ENCODE data around the gene DSCAML1.

DSCAML1 gene

DNA sequence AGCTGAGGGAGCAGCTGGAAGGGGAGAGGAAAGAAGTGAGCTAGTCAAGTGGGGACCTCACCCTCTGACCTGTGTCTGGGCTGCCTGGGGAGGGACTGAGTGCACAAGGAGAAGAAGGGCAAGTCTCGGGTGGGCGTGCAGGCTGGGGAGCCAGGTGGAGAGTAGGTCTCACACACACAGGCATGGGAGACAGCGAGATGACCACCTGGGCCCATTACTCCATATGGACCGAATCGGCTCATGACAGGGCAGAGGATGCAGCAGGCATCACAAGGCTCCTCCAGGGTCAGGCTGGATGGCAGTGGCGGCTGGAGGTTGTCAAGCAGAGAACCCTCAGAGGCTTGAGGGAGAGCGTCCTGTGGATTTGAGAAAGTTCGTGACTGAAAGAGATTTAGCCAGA, 405.8 kb downstream of the DSCAML1 start:
- DNase-seq: no peak

DNA sequence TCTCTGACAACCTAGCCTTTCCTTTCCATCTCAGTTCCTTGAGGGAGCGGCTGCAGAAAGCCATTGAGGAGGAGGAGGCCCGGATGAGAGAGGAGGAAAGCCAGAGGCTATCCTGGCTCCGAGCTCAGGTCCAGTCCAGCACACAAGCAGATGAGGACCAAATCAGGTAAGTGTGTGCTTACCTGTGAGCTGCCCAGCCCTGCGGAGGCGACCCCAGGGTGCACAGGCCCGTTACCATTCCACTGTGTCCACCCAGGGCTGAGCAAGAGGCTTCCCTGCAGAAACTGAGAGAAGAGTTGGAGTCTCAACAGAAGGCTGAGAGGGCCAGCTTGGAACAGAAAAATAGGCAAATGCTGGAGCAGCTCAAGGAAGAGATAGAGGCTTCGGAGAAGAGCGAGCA, 406.3 kb downstream of the DSCAML1 start:
- DNase-seq: no peak

DNA sequence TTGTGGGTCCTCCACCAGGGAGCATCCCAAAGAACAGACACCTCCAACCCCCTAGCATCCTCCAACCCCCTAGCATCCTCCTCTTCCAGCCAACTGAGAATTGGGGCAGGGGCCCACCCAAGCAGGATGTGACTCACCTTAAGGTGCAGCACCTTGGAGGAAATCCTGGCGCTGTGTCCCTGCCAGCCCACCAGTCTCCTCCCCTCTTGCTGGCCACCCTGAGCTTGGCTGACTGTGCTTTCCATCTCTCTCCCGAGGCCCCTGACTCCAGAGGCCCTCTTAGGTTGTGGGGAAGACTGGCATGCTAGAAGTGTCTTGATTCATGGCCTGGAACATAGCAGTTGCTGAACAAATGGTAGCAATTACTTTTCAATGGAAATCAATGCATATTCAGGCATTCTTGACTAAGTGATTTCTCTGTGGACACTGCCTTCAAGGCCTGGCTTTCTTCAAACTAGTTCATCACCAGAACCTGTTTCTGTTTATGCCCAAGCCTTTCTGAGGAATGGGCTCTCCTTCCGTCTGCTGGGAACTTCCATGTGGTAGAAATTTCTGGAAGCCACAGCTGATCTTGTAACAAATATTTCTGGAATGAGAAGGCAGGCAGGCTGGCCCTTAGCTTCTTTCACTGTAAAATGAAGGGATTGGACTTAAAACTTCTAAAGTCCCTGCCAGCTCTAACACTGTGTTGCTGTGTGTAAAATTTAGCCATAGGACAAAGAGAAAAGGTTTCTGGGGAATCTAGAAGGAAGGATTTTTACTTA, 408.8 kb downstream of the DSCAML1 start:
- no peak for DNase-seq

DNA sequence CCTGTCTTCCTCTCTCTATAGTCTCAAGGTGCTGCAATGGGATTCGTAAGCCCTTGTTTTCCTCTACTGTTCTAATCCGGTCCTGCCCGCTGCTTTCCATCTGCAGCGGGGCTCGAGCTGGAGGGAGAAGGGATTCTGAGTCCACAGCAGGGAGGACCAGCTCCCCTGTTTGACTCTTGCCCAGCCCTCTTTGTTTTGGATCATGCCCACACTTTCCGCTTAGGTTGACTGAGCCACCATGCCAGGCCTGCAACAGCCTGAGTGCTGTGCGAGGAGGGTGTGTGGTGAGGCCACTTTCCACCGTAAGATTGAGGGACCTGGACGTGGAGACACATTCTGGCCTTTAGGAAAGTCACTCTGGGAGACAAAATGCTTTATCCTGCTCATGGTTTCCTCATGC, 411.1 kb downstream of the DSCAML1 start:
- DNase-seq: no peak

DNA sequence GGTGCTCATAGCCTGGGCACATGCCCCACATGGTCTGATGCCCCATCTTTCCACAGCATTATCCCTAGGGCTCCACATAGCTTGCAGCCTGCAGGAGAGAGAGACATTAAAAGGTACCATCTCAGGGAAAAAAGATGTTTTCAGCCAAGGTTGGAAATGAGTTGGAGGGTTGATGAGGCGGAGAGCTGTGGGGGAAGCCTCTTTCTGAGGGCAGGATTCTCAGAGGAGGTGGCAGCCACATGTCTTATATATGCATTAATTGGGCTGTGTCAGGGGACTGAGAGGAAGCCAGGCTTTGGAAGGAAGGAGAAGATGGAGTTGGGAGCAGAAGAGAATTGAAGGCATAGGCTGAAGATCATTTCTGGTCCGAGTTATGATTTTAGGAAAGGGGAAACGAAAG, 411.5 kb downstream of the DSCAML1 start:
- DNase-seq: no peak

DNA sequence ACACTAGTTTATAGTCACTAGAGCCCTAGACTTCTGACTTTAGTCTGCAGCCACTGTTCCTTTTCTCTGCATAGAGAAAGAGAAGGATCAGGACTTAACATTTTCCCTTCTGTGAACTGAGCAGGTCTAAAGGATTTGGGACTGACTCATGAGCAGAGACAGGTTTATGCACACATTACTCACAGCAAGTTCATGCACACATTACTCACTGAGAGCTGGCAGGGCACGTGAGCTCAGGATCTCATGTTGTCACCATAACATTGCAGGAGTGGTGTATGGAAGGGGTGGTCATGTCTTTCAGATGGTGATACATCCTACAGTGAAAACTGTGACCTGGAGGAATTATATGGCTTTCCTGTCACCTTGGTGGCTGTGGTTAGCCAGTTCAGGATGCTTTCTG, 413.0 kb downstream of the DSCAML1 start:
- DNase-seq: no peak

DNA sequence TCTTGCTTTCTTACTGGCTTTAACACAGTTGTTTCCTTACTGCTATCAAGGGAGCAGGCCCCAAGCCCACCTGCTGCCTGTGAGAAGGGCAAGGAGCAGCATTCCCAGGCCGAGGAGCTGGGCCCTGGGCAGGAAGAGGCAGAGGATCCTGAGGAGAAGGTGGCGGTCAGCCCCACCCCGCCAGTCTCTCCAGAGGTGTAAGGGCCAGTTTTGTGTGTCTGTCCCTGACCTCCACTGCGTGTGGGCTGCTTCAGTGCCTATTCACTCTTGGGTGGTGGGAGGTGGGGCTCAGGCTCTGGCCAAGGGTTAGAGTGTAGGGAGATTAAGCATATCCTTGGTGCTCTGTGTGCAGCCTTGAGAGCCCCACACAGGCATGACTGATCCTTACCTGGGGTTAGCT, 414.3 kb downstream of the DSCAML1 start:
- no peak for DNase-seq

DNA sequence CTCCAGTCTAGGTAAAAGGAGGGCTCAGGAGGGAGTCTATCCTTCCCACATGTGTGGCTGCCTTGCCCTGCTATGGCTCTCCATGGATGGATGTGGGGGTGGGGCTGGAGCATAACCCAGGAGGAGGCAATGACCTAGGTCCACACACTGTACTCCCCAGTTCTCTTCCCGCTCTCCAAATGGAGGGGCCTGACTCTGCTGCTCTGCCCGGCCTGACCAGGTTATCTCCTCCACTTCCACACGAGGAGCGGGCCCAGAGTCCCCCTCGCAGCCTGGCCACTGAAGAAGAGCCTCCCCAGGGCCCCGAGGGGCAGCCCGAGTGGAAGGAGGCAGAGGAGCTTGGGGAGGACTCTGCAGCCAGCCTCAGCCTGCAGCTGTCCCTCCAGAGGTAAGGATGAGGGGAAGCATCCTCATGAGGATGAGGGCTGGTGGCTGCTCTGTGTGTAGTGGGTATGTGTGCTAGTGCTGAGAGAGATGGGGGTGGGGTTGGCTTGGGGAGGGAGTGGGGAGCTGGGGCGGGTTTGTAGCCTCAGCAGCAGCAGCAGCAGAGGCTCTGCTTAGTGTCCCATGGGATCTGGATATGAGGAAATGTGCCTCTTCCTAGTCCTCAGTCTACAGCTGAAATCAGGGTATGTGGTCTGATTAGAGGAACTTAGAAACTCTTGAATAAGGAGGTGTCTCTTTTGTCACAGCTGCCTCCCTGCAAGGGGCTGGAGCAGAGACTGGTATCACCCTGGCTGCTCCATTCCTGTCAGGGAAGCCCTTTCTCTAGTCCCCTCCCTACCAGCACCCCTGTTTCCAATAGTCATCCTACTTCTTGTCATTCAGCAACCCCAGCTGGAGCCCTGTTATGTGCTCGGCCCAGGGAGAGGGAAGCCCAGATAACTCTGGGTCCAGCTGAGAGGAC, 415.3 kb downstream of the DSCAML1 start:
- no peak for DNase-seq

DNA sequence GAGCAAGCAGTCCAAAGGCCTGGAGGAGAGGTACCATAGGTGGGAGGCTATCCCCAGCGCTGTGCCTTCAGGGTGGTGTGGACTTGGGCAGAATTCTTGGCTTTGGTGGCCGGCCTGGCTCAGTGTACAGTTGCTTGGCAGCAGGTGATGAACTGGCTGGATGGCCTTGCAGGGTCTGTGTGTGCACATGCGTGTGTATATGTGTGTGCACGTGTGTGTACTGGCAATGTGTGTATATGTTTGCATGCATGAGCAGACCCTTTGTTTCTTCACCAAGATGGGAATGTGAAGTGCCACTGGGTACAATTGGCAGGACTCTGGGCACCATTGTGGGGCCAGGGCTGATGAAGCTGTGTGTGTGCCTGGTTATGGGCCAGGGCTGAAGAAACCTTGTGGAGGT, 416.3 kb downstream of the DSCAML1 start:
- no peak for DNase-seq

DNA sequence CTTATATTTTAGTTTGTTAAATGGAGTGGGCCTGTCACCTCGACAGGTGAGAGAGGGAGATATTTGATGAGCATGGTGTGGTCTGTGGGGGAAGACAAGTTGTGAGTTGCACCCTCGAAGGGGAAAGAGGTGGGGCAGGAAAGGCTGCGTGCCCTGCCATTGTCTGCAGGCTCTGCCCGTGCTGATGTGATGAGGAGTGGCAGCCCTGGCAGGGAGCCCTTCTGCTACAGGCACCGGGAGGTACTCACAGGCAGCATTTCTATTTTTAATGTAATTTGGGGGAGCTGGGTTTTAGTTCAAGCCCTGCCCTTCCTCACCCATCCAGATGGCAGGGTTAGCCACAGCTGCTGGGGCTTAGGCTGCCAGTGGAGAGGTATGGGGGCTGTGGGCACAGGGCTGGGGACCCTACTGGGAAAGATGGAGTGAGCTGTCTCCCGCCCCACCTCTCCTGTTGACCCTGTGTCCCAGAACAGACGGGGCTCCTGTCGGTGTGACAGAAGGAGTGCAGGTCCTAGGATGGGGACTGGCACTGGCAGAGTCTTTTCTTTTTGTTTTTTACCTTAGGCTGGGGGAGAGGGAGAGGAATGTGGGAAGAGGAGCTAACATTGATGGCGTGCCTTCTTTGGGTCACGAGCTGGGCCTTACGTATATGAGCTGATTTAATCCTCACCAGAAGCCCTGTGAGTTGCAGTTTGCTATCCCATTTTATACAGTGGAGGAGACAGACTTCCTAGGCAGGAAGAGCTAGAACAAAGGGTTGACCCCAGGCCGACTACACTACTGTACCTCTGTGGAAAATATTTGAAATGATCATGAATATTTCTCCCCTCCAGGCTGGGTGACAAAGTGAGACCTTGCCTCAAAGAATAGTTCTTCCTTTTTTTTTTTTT, 417.8 kb downstream of the DSCAML1 start:
- DNase-seq: no peak

Measured in stimulated activated CD4-positive, alpha-beta T cell treated with anti-CD3 and anti-CD28 coated beads, Interleukin-15, amount 100 ng/mL, for 24 hours (primary cell).